ENCODE results near the gene SNX27. TPM values are rescaled to one million over a fixed set of nuclear protein-coding genes. Genes with fewer than 3 reads are reported as not detected.

The SNX27 gene
- total and polyA plus RNA-seq, 10 of the 15 experiments (the other 5 are each of a cell fraction or from before 2014, with no cell fraction given): 3.8 to 21.8 (median 12.5) TPM

GRCh38 chr1:151624783-151625182, 12.9 kb downstream of the SNX27 start:
- no TSS peak for BruUV-seq (replicated peaks)
- Histone ChIP-seq H4K20me1 (ENCODE audit: control insufficient read depth, insufficient read depth) (no peaks in the 10 kb centered on the region), H3K4me1 (ENCODE audit: control insufficient read depth, insufficient read depth, low read length) (peaks cover 6% of the 10 kb centered on the region), H3K27me3 (replicated peaks in 1 of 2; ENCODE audit: control insufficient read depth in 2 of 2, insufficient read depth in 2 of 2, low read length in 1 of 2) (no peaks in the 10 kb centered on the region), H3K9me3 (replicated peaks; ENCODE audit: control insufficient read depth, insufficient read depth, low read length) (no peaks in the 10 kb centered on the region), H3K4me3 (no peak overlapping the region), H3K79me2 (ENCODE audit: control insufficient read depth, insufficient read depth, low read length) (peaks cover 5% of the 10 kb centered on the region), H3K4me2 (ENCODE audit: control insufficient read depth, insufficient read depth) (no peak overlapping the region), H3K27ac (ENCODE audit: control insufficient read depth, insufficient read depth) (no peak overlapping the region), H3K36me3 (ENCODE audit: control insufficient read depth in 2 of 2, insufficient read depth in 2 of 2, low read length in 1 of 2) (no peaks in the 10 kb centered on the region), H2AFZ (ENCODE audit: control insufficient read depth, low read depth, low read length) (no peak overlapping the region), H3K9ac (ENCODE audit: control insufficient read depth, insufficient read depth, low read length) (no peak overlapping the region)
- ATAC-seq: no peak
- CTCF ChIA-PET: interaction anchor here (0.6 kb wide), 1 partner anchor 525 kb away, joined by 3 read pairs; no protein-coding TSS in a partner anchor
- no peak for FAIRE-seq
- SMC1A ChIA-PET (ENCODE audit: uncharacterized antibody, unreplicated experiment): interaction anchor here (1.2 to 1.4 kb wide), 2 partner anchors 14 kb away, joined by 3 read pairs; no protein-coding TSS in a partner anchor
- in situ Hi-C loops (cut with MboI) (no loop called here), intact Hi-C loops (cut with micrococcal nuclease; ENCODE audit: unreplicated experiment) (no loop called here)
- DNase-seq (ENCODE audit: low read depth, low spot score): no peak
- WGBS (ENCODE audit: insufficient coverage, insufficient replicate concordance, low lambda C conversion rate, missing lambda C conversion rate): 100% methylated on average over 3 of the region's 3 CpGs
- POLR2A ChIA-PET: interaction anchor here (0.9 to 1.3 kb wide), 2 partner anchors 10 to 11 kb away, joined by 3 read pairs; no protein-coding TSS in a partner anchor
- RAD21 ChIA-PET (ENCODE audit: unreplicated experiment): no interaction called here
- TF ChIP-seq PML (IDR thresholded peaks at IDR 0.05; ENCODE audit: low read length): no peak
- TF ChIP-seq KDM1A (IDR thresholded peaks at IDR 0.05; ENCODE audit: borderline replicate concordance): no peak
- TF ChIP-seq RUNX3 (IDR thresholded peaks at IDR 0.05; ENCODE audit: low read length): no peak
- no peak for TF ChIP-seq BCL3 (IDR thresholded peaks at IDR 0.05; ENCODE audit: borderline replicate concordance, insufficient read depth, low read depth, low read length, poor library complexity, severe bottlenecking)
- TF ChIP-seq ZNF24 (IDR thresholded peaks at IDR 0.05): no peak
- TF ChIP-seq HDGF (IDR thresholded peaks at IDR 0.05): no peak
- TF ChIP-seq SPI1 (IDR thresholded peaks at IDR 0.05; ENCODE audit: borderline replicate concordance, insufficient read depth, low read depth, low read length): no peak
- TF ChIP-seq USF1 (IDR thresholded peaks at IDR 0.05; ENCODE audit: borderline replicate concordance, extremely low read length, insufficient read depth, low read depth, low read length): no peak
- no peak for TF ChIP-seq KAT2A (conservative IDR thresholded peaks at IDR 0.05; ENCODE audit: control insufficient read depth, low read depth, low read length)
- TF ChIP-seq ETV6 (conservative IDR thresholded peaks at IDR 0.05 in 1 of 2, IDR thresholded peaks at IDR 0.05 in 1 of 2; ENCODE audit: borderline replicate concordance in 1 of 2, low read depth in 1 of 2): no peak
- TF ChIP-seq NRF1 (conservative IDR thresholded peaks at IDR 0.05; ENCODE audit: low read depth, low read length): no peak
- TF ChIP-seq ATF3 (IDR thresholded peaks at IDR 0.05; ENCODE audit: borderline replicate concordance, extremely low read depth, low read depth, low read length): no peak
- no peak for TF ChIP-seq RELB (IDR thresholded peaks at IDR 0.05; ENCODE audit: low read depth)
- TF ChIP-seq JUNB (IDR thresholded peaks at IDR 0.05): no peak
- TF ChIP-seq BCL11A (IDR thresholded peaks at IDR 0.05; ENCODE audit: low read depth, low read length): no peak
- TF ChIP-seq EZH2 (IDR thresholded peaks at IDR 0.05; ENCODE audit: borderline replicate concordance, control insufficient read depth, low read depth, low read length): no peak
- TF ChIP-seq ZNF274 (IDR thresholded peaks at IDR 0.05; ENCODE audit: insufficient read depth, insufficient read length): no peak
